ENCODE data around the gene MVK. TPM values are rescaled to one million over a fixed set of nuclear protein-coding genes. Genes with fewer than 3 reads are reported as not detected.

The MVK gene
- total and polyA plus RNA-seq, 4 donors = 22.4 to 62.7 (median 37.2) TPM

DNA sequence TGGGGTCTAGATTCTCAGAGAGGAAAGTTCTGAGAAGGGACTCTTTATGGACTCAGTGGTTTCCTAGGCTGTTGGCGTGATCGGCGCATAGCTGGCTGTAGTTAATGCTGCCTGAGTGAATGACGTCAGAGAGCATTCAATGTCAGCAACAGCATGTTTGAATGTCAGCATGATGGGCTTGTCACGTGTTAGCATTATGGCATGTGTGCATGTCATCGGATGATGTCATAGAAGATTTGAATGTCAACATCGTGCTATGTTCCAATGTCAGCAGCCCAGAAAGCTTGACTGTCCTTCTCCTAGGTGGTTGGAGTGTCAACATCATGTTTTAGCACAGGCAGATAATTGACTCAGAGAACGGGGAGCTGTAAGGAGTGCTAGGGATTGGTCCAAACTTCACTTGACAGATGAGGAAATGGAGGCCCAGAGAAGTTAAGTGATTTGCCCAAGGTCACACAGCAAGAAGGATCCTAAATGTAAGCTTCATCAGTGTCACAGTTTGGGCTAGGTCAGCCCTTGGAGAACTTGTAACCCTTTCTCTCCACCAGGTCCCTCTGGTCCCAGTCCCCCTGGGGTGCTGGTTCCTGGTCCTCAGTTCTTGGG, 45.5 kb downstream of the MVK start:
- H3K9me3 ChIP-seq (ENCODE audit: control insufficient read depth in 4 of 4, insufficient read depth in 3 of 4, low read length in 3 of 4) = no peaks in the 10 kb centered on the region
- no peak overlapping the region for H3K9ac ChIP-seq (ENCODE audit: insufficient read depth in 1 of 2, low read length in 2 of 2)
- DNase-seq (no peak), ATAC-seq (ENCODE audit: insufficient read depth, low FRiP score) (no peak)
- H3K27me3 ChIP-seq (ENCODE audit: control insufficient read depth in 3 of 3, insufficient read depth in 3 of 3, low read length in 2 of 3) = peaks cover 0 to 24% (median 12%) of the 10 kb centered on the region in 3 donors
- WGBS, 2 donors = 84 to 90% methylated on average over 8 of the region's 8 CpGs
- H3K4me1 ChIP-seq (ENCODE audit: control insufficient read depth in 5 of 5, insufficient read depth in 5 of 5, low read length in 5 of 5) = peaks cover 0 to 9% (median 2%) of the 10 kb centered on the region in 5 donors
- TF ChIP-seq, protein P1, sequence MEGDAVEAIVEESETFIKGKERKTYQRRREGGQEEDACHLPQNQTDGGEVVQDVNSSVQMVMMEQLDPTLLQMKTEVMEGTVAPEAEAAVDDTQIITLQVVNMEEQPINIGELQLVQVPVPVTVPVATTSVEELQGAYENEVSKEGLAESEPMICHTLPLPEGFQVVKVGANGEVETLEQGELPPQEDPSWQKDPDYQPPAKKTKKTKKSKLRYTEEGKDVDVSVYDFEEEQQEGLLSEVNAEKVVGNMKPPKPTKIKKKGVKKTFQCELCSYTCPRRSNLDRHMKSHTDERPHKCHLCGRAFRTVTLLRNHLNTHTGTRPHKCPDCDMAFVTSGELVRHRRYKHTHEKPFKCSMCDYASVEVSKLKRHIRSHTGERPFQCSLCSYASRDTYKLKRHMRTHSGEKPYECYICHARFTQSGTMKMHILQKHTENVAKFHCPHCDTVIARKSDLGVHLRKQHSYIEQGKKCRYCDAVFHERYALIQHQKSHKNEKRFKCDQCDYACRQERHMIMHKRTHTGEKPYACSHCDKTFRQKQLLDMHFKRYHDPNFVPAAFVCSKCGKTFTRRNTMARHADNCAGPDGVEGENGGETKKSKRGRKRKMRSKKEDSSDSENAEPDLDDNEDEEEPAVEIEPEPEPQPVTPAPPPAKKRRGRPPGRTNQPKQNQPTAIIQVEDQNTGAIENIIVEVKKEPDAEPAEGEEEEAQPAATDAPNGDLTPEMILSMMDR (IDR thresholded peaks at IDR 0.05; ENCODE audit: control extremely low read depth, extremely low read depth) = no peak
- no peak overlapping the region for H3K27ac ChIP-seq (ENCODE audit: low read depth in 1 of 2, low read length in 1 of 2)
- no peak overlapping the region for H3K4me3 ChIP-seq
- H3K36me3 ChIP-seq (ENCODE audit: control insufficient read depth in 4 of 4, insufficient read depth in 4 of 4, low read length in 4 of 4) = no peaks in the 10 kb centered on the region

DNA sequence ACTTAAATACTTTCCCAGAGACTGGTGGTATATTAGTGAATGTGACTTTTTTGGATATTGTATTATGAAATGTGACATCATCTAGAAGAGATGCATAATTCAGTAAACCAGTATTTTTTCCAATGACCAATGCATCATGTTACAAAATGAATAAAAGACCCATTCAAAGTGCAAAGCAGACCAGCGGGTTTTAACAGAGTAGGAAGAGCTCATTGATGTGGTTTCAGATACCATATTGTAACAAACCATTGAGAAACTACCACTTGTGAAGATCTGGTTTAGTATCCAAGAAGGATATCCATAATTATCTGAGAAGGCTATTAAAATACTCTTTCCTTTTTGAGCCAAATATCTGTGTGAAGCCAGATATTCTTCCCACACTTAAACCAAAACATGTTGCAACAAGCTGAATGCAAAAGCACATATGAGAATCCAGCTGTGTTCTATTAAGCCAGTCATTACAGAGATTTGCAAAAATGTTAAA, 47.7 kb downstream of the MVK start:
- 43 to 65% methylated on average over 1 of the region's 1 CpG for WGBS, 2 donors
- DNase-seq = peak in 2 of 3 donors; percentile 86 to 89
- Histone ChIP-seq H3K36me3 (ENCODE audit: control insufficient read depth in 4 of 4, insufficient read depth in 4 of 4, low read length in 4 of 4) (no peaks in the 10 kb centered on the region), H3K9me3 (ENCODE audit: control insufficient read depth in 4 of 4, insufficient read depth in 3 of 4, low read length in 3 of 4) (no peaks in the 10 kb centered on the region), H3K27me3 (ENCODE audit: control insufficient read depth in 3 of 3, insufficient read depth in 3 of 3, low read length in 2 of 3) (peaks cover 0 to 11% (median 1%) of the 10 kb centered on the region in 3 donors), H3K4me1 (ENCODE audit: control insufficient read depth in 5 of 5, insufficient read depth in 5 of 5, low read length in 5 of 5) (peaks cover 0 to 9% (median 2%) of the 10 kb centered on the region in 5 donors), H3K9ac (ENCODE audit: insufficient read depth in 1 of 2, low read length in 2 of 2) (no peak overlapping the region), H3K27ac (ENCODE audit: low read depth in 1 of 2, low read length in 1 of 2) (no peak overlapping the region), H3K4me3 (no peak overlapping the region)
- TF ChIP-seq, protein P1 (IDR thresholded peaks at IDR 0.05; ENCODE audit: control extremely low read depth, extremely low read depth) = no peak
- no peak for ATAC-seq (ENCODE audit: insufficient read depth, low FRiP score)

DNA sequence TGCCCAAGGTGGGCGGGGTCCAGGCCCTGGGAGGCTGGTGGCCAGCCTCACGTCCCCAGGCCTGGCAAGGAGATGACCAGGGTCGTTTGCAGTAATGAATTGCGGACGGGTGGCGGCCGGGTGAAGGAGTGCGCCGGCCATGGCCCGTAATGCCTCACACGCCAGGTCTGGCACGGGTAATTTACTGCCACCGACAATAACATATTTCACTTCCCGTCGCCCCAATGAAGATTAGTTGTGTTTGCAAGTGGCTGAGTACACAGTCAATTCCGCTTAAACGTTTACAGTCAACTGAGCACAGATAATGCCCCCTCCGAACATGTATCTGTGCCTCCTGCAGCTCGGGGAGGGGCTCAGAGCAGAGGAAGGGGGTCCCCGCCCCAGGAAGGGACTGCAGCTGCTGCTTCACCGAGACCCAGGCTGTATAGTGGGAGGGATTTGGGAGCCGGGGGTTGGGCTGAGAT, 48.3 kb downstream of the MVK start:
- Histone ChIP-seq H3K4me3 (no peak overlapping the region), H3K9me3 (ENCODE audit: control insufficient read depth in 4 of 4, insufficient read depth in 3 of 4, low read length in 3 of 4) (no peaks in the 10 kb centered on the region), H3K4me1 (ENCODE audit: control insufficient read depth in 5 of 5, insufficient read depth in 5 of 5, low read length in 5 of 5) (peaks cover 0 to 9% (median 2%) of the 10 kb centered on the region in 5 donors), H3K36me3 (ENCODE audit: control insufficient read depth in 4 of 4, insufficient read depth in 4 of 4, low read length in 4 of 4) (no peaks in the 10 kb centered on the region), H3K27ac (ENCODE audit: low read depth in 1 of 2, low read length in 1 of 2) (no peak overlapping the region), H3K27me3 (ENCODE audit: control insufficient read depth in 3 of 3, insufficient read depth in 3 of 3, low read length in 2 of 3) (peaks cover 0 to 4% (median 0%) of the 10 kb centered on the region in 3 donors), H3K9ac (ENCODE audit: insufficient read depth in 1 of 2, low read length in 2 of 2) (no peak overlapping the region)
- 17 to 31% methylated on average over 22 of the region's 22 CpGs for WGBS, 2 donors
- ATAC-seq (ENCODE audit: insufficient read depth, low FRiP score) = no peak
- DNase-seq = no peak
- TF ChIP-seq, protein P1 (IDR thresholded peaks at IDR 0.05; ENCODE audit: control extremely low read depth, extremely low read depth) = no peak
